Activated naive CD4-positive, alpha-beta T cell treated with anti-CD3 and anti-CD28 coated beads, Interleukin-2, amount 50 U/mL, for 24 hours (primary cell): ENCODE data around the gene NRP2.
A peak's percentile ranks its signal among the peaks of the same experiment; 100 is the strongest.

Experiments
- H3K27ac Mint-ChIP-seq: one replicate; pipeline ENCODE4 v1.8.0; 2021; ENCODE audit warnings: mild to moderate bottlenecking, mixed read lengths
- H3K27me3 Mint-ChIP-seq: one replicate; pipeline ENCODE4 v1.8.0; 2021; ENCODE audit warnings: mixed read lengths
- H3K36me3 Mint-ChIP-seq: one replicate; pipeline ENCODE4 v1.8.0; 2021; ENCODE audit warnings: mixed read lengths
- H3K4me1 Mint-ChIP-seq: one replicate; pipeline ENCODE4 v1.8.0; 2021; ENCODE audit warnings: mixed read lengths
- H3K4me3 Mint-ChIP-seq: one replicate; pipeline ENCODE4 v1.8.0; 2021; ENCODE audit warnings: mild to moderate bottlenecking, mixed read lengths
- H3K9me3 Mint-ChIP-seq: one replicate; pipeline ENCODE4 v1.8.0; 2021; ENCODE audit warnings: mixed read lengths

The NRP2 gene

DNA sequence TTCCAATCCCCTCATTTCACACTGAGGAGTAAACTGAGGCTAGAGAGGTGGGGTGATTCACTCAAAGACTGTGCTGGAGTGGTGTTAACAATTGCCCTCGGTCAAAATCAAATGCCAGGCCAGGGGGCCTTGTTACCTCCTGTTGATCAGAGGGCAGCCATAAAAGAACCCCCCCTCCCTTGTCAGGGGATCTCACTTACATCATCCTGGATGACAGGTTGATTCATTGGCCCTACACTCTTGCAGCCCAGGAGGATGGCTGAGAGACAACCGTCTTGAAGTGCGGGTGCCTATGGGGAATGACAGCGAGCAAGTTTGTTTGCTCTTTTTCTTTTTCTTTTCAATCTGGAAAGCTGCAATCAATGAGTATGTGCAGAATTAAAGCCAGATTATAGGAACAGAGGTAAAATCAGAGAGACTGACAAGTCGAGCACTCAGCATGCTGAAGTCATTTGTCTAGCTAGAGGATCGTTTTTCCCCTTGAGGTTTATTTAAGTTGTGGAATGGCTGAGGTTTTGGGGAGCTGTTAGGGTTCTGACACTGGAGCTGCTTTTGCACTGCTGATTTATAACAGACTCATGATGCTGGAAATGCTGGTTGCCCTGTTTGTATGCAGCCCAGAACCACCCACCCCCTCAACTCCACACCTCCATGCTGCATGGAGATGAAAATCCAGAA lies 26.4 kb upstream of the NRP2 start:
- Mint-ChIP-seq H3K4me3 (no peak overlapping the region), H3K27me3 (no peaks in the 10 kb centered on the region), H3K4me1 (peaks cover 17% of the 10 kb centered on the region), H3K36me3 (no peaks in the 10 kb centered on the region), H3K27ac (no peak overlapping the region), H3K9me3 (no peaks in the 10 kb centered on the region)

DNA sequence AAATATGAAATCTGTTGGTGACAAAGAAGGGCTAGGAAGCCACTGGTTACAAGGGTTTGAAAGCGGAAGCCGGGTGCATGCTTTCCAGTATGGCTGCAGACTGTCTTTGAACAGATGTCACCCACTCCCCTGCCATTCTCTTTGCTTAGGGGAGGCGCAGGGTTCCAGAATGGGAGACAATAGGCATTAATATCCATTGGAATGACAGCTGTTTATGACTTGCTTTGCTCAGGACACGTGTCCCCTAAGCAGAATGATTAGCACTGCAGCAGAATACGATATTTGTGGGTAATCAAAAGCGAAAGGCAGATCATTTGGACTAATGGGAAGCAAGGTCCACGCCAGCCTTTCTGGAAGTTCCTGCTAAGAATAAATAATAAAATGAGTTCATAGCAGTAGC lies 25.8 kb upstream of the NRP2 start:
- H3K4me3 Mint-ChIP-seq = no peak overlapping the region
- H3K27me3 Mint-ChIP-seq = no peaks in the 10 kb centered on the region
- peaks cover 22% of the 10 kb centered on the region for H3K4me1 Mint-ChIP-seq
- H3K27ac Mint-ChIP-seq = no peak overlapping the region
- no peaks in the 10 kb centered on the region for H3K36me3 Mint-ChIP-seq
- H3K9me3 Mint-ChIP-seq = no peaks in the 10 kb centered on the region

DNA sequence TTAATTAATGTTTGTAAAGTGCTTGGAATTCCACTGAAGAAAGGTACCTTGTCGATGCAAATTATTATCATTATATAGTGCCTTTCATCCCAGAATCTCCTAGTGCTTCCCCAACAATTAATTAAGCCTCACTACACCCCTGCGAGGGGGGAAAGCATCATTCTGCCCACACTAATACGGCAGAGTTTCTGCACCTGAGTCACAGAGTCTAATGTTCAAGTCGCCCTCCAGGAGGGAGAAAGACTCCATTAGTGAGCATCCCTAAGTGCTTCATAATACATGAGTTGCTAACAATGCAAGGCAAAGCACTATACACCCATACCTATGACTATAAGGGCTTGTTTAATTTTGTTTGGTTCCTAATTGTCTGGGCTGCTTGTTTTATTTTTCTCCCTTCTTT lies 25.4 kb upstream of the NRP2 start:
- no peak overlapping the region for H3K27ac Mint-ChIP-seq
- H3K27me3 Mint-ChIP-seq = no peaks in the 10 kb centered on the region
- no peak overlapping the region for H3K4me3 Mint-ChIP-seq
- H3K4me1 Mint-ChIP-seq = peaks cover 25% of the 10 kb centered on the region
- H3K36me3 Mint-ChIP-seq = no peaks in the 10 kb centered on the region
- H3K9me3 Mint-ChIP-seq = no peaks in the 10 kb centered on the region

DNA sequence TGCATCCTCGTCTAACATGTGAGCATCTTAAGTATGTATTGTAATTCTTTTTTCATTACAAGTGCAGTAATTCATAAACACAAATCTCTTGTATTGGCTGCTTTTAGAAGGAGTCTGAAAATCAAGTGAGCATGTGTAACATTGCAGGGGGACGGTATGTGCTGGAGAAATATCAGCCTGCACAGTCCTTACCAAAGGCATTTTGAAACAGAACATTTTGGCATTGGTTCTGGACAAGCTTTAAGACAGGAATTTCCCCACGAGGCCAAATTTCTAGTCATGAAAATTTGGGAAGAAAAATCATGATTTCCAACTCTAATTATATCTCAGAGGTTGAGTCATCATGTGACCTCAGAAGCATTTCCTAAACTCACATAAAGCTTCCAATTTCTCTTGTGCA lies 24.7 kb upstream of the NRP2 start:
- H3K36me3 Mint-ChIP-seq = no peaks in the 10 kb centered on the region
- no peaks in the 10 kb centered on the region for H3K27me3 Mint-ChIP-seq
- H3K4me3 Mint-ChIP-seq = no peak overlapping the region
- H3K9me3 Mint-ChIP-seq = no peaks in the 10 kb centered on the region
- peaks cover 29% of the 10 kb centered on the region for H3K4me1 Mint-ChIP-seq
- H3K27ac Mint-ChIP-seq = no peak overlapping the region

DNA sequence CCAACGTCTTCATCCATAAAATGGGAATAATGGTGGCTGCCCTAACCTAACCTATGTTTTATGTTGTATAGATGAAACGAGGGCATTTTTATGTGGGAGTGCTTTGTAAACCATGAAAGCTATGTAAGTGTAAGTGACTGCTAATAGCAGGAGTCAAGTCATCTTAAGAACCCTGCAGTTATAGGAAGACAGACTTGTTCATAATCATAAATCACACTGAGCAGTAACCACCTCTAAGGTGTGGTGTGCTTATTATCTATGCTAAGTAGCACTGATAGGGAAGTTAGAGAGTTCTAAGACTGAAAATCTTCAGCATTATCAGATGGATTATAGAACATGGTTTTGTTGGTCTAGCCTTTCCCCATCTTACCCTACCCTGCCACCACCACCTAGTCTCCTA lies 24.2 kb upstream of the NRP2 start:
- Mint-ChIP-seq H3K4me3 (no peak overlapping the region), H3K27ac (no peak overlapping the region), H3K36me3 (no peaks in the 10 kb centered on the region), H3K9me3 (no peaks in the 10 kb centered on the region), H3K4me1 (peaks cover 29% of the 10 kb centered on the region), H3K27me3 (no peaks in the 10 kb centered on the region)

DNA sequence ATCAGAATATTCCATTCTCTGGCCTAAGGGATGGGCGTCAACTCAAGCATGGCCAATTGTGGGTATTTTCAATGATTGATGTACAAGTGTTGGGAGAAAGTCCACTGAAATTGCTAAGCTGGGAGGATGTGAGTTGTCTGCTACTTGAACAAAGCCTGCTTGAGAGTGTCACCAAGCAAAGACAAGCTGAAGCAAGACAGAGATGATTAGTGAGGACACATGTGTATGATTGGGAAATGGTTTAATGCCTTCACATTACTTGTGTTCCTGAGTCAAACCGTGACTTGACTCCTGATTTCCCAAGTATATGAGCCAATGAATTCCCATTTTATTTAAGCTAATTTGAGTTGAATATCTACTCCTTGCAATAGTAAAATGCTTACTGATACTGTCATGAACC lies 23.7 kb upstream of the NRP2 start:
- Mint-ChIP-seq H3K36me3 (no peaks in the 10 kb centered on the region), H3K27ac (no peak overlapping the region), H3K4me1 (peaks cover 29% of the 10 kb centered on the region), H3K4me3 (no peak overlapping the region), H3K27me3 (no peaks in the 10 kb centered on the region), H3K9me3 (no peaks in the 10 kb centered on the region)

DNA sequence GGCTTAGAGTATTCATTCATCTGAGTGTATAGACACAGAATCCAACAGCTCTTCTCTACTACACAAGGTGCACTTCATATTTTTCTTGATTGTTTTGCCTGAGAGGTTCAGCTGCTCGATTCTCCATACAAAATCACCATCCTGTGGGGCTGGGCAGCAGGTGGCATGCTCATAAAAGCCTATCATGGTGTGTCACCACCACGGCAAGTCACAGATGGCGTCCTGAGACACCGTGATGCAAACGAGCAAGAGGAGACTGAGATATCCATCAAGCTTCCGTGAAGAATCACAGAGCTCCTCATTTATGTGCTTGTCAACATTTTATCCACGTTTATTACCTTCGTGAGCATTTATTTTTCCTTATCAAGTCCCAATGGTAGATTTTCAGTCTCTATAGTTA lies 22.4 kb upstream of the NRP2 start:
- no peaks in the 10 kb centered on the region for H3K27me3 Mint-ChIP-seq
- no peaks in the 10 kb centered on the region for H3K36me3 Mint-ChIP-seq
- no peaks in the 10 kb centered on the region for H3K9me3 Mint-ChIP-seq
- peak overlapping the region; percentile 1 for H3K4me3 Mint-ChIP-seq
- H3K4me1 Mint-ChIP-seq = peaks cover 32% of the 10 kb centered on the region
- H3K27ac Mint-ChIP-seq = no peak overlapping the region

DNA sequence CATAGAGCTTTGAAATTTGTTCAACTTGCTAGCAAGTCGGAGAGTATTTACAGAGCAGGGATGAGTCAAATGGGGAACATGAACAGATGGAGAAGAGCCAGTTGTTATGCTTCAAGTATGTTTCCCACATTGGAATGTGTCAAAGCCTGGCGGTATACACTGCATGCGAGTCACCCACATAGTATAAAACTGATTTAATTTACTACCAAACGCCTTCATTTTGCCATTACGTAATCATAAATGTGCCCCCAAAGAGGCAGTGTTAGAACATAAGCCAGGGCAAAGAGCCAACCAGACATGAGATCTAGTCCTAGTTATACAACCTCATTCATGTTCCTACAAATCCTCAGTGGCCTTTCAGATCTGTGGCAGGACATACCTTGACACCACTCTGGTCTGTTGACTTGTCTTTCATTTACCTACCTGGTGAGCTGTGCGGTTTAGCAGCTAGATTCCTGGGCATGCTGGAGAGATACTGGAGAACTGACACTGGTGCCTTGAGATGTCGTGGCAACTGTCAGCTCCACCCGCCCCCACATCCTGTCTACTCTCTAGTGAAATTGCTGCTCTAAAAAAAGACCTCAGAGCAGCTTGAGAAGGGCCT lies 21.7 kb upstream of the NRP2 start:
- Mint-ChIP-seq H3K9me3 (no peaks in the 10 kb centered on the region), H3K27me3 (no peaks in the 10 kb centered on the region), H3K4me3 (peak overlapping the region; percentile 40), H3K36me3 (no peaks in the 10 kb centered on the region), H3K27ac (peak overlapping the region; percentile 11), H3K4me1 (peaks cover 28% of the 10 kb centered on the region)

DNA sequence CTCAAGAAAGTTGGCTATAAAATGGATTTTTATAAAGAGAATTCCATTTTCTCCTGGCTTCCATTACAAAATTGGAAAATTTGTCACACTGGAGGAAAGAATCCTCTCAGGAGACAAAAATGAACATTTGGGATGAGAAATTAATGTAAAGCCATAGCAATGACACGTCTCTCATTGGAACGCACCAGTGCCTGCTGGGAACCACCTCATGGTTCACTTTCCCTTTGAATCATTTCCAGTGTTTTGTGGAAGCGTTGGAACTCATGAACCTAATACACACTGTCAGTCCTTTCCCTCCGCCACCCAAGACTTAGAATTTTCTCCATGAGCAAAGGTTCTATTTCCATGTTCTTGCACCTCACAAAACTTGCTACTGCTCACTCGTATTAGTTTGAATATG lies 21.0 kb upstream of the NRP2 start:
- no peaks in the 10 kb centered on the region for H3K9me3 Mint-ChIP-seq
- no peaks in the 10 kb centered on the region for H3K27me3 Mint-ChIP-seq
- H3K4me1 Mint-ChIP-seq = peaks cover 28% of the 10 kb centered on the region
- H3K27ac Mint-ChIP-seq = no peak overlapping the region
- H3K36me3 Mint-ChIP-seq = no peaks in the 10 kb centered on the region
- H3K4me3 Mint-ChIP-seq = no peak overlapping the region

DNA sequence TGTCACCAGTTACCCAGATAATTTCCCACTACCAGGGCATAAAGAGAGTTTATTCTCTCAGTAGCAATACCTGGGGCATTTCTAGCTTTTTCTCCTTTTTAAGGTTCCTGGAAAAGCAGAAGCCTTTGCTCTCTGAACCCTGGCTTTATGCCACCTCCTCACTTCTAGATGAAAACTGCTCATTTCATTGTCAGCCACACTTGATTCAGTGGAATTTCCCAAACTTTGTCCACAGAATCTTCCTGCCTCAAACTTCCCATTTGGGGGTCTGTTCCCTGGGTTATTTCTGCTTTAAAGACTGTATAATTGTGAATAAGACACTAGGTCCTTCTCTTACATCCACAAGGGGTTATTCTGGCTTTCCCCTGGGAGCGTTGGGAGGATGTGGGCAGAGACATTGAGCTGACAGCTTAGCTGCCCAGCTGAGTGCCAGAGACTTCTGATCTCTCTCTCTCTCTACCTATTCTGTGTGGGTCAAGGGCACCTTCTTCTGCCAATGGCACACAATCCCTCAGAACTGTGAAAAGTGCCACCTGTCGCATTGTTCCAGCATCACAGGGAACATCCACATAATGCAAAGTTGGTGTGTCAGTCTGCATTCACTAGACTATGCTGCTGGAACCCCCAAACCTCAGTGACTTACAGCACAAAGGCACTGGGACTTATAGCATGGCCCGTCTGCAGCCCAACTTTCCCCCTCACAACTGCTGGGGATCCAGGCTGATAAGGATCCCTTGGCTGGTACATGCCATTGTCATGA lies 19.9 kb upstream of the NRP2 start:
- Mint-ChIP-seq H3K4me1 (peaks cover 28% of the 10 kb centered on the region), H3K27ac (no peak overlapping the region), H3K36me3 (no peaks in the 10 kb centered on the region), H3K4me3 (no peak overlapping the region), H3K27me3 (no peaks in the 10 kb centered on the region), H3K9me3 (no peaks in the 10 kb centered on the region)

DNA sequence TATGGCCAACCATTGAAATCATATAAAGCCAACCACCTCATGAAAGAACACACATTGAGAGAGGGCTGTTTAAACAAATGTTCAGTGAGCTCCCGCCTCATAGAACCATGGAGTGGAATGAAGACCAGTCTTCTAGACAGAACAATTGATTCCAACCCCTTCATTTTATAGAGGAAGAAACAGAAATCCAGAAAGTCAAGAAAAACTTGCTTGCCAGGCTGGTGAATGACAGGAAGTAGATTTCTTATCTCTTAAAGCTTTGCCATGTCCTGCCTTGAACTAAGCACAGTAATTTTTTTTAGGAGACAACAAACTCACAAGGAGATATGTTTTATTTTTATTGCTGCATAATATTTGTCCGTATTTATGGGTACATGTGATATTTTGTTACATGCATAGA lies 16.5 kb upstream of the NRP2 start:
- peaks cover 17% of the 10 kb centered on the region for H3K4me1 Mint-ChIP-seq
- peaks cover 8% of the 10 kb centered on the region for H3K9me3 Mint-ChIP-seq
- no peak overlapping the region for H3K4me3 Mint-ChIP-seq
- no peak overlapping the region for H3K27ac Mint-ChIP-seq
- peaks cover 2% of the 10 kb centered on the region for H3K27me3 Mint-ChIP-seq
- no peaks in the 10 kb centered on the region for H3K36me3 Mint-ChIP-seq

DNA sequence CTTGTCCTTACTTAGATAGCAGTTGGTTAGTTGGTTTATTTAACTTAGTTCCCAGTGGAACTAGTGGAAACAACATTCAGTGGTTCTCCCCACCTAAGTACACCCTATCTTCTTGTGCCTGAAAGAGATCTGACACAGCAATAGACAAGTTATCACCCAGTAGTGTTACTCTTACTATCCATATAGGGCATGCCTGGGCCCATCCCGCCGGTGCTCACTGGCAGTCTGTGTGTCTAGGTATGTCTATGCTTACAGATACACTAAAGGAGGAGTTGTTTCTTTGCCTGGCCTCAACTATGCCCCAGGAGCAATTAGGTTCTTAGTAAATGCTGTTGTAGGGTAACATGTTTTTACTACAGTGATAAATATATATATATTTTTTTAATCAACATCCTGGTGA lies 12.0 kb upstream of the NRP2 start:
- Mint-ChIP-seq H3K4me3 (no peak overlapping the region), H3K27ac (no peak overlapping the region), H3K27me3 (peaks cover 2% of the 10 kb centered on the region), H3K36me3 (no peaks in the 10 kb centered on the region), H3K4me1 (no peaks in the 10 kb centered on the region), H3K9me3 (peaks cover 8% of the 10 kb centered on the region)

DNA sequence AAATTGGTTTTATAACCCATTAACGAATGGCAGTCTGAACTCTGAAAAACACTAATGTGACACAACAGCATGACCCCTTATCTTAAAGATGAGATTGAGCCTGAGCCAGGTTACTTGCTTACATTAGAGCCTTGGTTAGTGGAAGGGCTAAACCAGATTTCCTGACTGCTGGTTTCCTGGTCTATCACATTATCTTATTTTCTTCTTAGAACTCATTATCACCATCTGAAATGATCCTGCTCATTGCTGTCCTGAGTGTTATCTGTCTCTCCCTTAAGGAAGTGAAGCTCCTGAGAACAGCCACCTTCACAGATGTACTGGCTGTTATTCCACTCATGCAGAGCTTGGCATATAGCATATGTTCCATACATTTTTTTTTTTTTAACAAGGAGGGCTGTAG lies 9.0 kb upstream of the NRP2 start:
- peaks cover 8% of the 10 kb centered on the region for H3K9me3 Mint-ChIP-seq
- no peak overlapping the region for H3K4me3 Mint-ChIP-seq
- H3K36me3 Mint-ChIP-seq = no peaks in the 10 kb centered on the region
- H3K27me3 Mint-ChIP-seq = peaks cover 2% of the 10 kb centered on the region
- no peak overlapping the region for H3K27ac Mint-ChIP-seq
- H3K4me1 Mint-ChIP-seq = no peaks in the 10 kb centered on the region

DNA sequence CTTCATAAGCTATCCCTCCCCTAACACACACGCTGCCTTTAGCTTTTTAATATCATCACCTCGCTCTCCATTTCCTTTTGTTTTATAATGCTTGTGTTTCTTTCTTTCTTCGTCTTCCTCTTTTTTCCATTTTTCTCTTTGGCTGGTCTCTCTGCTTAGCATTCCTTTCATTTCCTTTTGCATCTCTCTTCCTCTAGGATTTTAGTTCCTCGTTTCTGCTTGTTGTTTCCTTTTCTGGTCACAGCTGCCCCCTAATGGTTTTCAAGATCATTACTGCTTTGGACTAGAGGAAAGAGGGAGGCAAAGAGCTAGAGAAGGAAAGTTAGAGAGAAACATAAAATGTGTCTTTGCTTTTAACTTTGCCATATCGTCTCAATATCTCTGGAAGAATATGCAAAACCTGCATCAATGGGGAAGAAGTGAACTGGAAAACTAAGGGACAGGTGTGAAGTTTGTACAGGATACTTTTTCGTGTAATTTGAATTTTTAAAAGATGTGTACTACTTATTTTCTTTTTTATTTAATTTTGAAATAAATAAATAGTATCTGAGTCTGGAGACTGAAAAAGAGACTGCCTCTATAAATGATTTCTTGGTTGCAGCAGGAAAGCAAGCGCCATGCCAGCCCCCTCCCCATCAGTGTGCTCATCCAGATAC lies 6.3 kb upstream of the NRP2 start:
- Mint-ChIP-seq H3K36me3 (no peaks in the 10 kb centered on the region), H3K9me3 (no peaks in the 10 kb centered on the region), H3K4me3 (no peak overlapping the region), H3K4me1 (peaks cover 9% of the 10 kb centered on the region), H3K27ac (no peak overlapping the region), H3K27me3 (peaks cover 4% of the 10 kb centered on the region)

DNA sequence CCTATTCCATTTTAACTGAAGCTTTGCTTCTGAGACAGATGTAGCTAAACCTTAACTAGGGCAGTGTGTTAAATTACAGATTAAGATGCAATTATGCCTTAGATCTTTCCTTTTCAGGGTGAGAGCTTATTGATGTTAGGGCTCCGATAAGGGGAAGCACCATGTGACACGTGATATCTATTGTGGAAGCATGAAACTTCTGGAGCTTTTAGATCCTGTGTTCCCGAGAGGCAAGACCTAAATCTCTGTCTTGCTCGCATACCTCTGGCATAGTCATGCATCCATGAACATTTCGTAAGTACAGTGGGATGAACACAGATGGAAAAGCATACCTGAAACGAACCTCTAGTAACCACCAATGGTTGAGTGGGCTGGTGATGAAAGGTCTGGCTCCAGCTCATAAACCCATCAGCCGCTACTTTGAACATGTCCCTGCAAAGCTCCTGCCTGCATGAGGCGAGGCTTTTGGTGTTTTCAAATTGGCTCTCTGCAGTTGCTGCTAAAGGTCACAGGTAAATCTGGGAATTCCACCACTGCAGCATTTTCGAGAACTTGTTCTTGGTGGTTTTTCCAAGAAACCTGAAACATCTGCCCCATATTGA lies 3.7 kb upstream of the NRP2 start:
- peaks cover 19% of the 10 kb centered on the region for H3K4me1 Mint-ChIP-seq
- H3K4me3 Mint-ChIP-seq = no peak overlapping the region

More for the DNA sequence above, 3.7 kb upstream of the NRP2 start:
- Mint-ChIP-seq H3K9me3 (no peaks in the 10 kb centered on the region), H3K27me3 (peaks cover 17% of the 10 kb centered on the region), H3K27ac (no peak overlapping the region), H3K36me3 (no peaks in the 10 kb centered on the region)
